Measurements from ENCODE around the gene CTTNBP2. TPM values are rescaled to one million over a fixed set of nuclear protein-coding genes. Genes with fewer than 3 reads are reported as not detected.

CTTNBP2 gene
- total RNA-seq, 1 experiment from 2014 or later: 0.38 TPM

DNA sequence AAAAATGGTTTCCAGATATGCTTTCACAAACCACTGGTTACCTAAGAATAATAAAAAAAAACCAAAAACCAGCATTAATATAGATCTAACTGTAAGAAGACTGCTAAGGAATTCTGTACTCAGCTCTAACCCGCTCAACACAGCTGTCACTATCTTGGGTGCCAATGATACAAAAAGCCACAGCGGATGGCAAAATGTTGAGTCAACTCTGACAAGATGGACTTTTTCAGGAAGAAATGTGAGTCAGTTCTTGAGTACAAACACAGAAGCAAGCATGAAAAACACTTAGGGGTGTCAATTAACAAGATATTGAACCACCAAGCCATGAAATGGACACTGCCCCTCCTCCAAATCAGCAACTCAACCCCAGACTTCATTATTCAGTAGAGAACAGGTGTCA, 55.0 kb downstream of the CTTNBP2 start:
- Histone ChIP-seq H3K4me1 (no peaks in the 10 kb centered on the region), H3K27ac (no peak overlapping the region), H3K4me3 (no peak overlapping the region), H3K36me3 (no peaks in the 10 kb centered on the region), H3K9me3 (replicated peaks) (no peaks in the 10 kb centered on the region), H3K27me3 (peaks cover 4% of the 10 kb centered on the region; the same call in 1 of the 2 replicates)
- no peak for DNase-seq

- Histone ChIP-seq H3K9me3 (replicated peaks) (no peaks in the 10 kb centered on the region), H3K27me3 (peaks cover 7% of the 10 kb centered on the region; the same call in 1 of the 2 replicates), H3K27ac (no peak overlapping the region), H3K36me3 (no peaks in the 10 kb centered on the region), H3K4me3 (no peak overlapping the region), H3K4me1 (no peaks in the 10 kb centered on the region)
- no peak for DNase-seq
These were observed 56.5 kb downstream of the CTTNBP2 start for GRCh38 chr7:117816727-117817126.

GRCh38 chr7:117811696-117812095, 61.5 kb downstream of the CTTNBP2 start:
- H3K4me3 ChIP-seq: no peak overlapping the region
- H3K27me3 ChIP-seq: peaks cover 7% of the 10 kb centered on the region; the same call in 1 of the 2 replicates
- DNase-seq: no peak
- H3K27ac ChIP-seq: no peak overlapping the region
- H3K36me3 ChIP-seq: no peaks in the 10 kb centered on the region
- no peaks in the 10 kb centered on the region for H3K4me1 ChIP-seq
- H3K9me3 ChIP-seq (replicated peaks): no peaks in the 10 kb centered on the region

- H3K27me3 ChIP-seq: peaks cover 7% of the 10 kb centered on the region; the same call in 1 of the 2 replicates
- H3K9me3 ChIP-seq (replicated peaks): no peaks in the 10 kb centered on the region
- no peak overlapping the region for H3K4me3 ChIP-seq
- no peak overlapping the region for H3K27ac ChIP-seq
- no peaks in the 10 kb centered on the region for H3K4me1 ChIP-seq
- no peaks in the 10 kb centered on the region for H3K36me3 ChIP-seq
- DNase-seq: no peak
These were observed 62.4 kb downstream of the CTTNBP2 start for GRCh38 chr7:117810642-117811512.

- no peak for DNase-seq
- Histone ChIP-seq H3K9me3 (replicated peaks) (no peaks in the 10 kb centered on the region), H3K36me3 (no peaks in the 10 kb centered on the region), H3K27me3 (peaks cover 5% of the 10 kb centered on the region; the same call in 1 of the 2 replicates), H3K4me1 (no peaks in the 10 kb centered on the region), H3K27ac (no peak overlapping the region), H3K4me3 (no peak overlapping the region)
These were observed 63.3 kb downstream of the CTTNBP2 start for GRCh38 chr7:117809958-117810357.

GRCh38 chr7:117808910-117809705, 64.1 kb downstream of the CTTNBP2 start:
- H3K4me3 ChIP-seq: no peak overlapping the region
- H3K27ac ChIP-seq: no peak overlapping the region
- no peaks in the 10 kb centered on the region for H3K36me3 ChIP-seq
- H3K4me1 ChIP-seq: no peaks in the 10 kb centered on the region
- no peak for DNase-seq
- H3K27me3 ChIP-seq: 0 out of 2 replicates have a peak, but pooled peaks cover 3% of the 10 kb centered on the region
- no peaks in the 10 kb centered on the region for H3K9me3 ChIP-seq (replicated peaks)

GRCh38 chr7:117808341-117808757, 64.9 kb downstream of the CTTNBP2 start:
- no peak overlapping the region for H3K4me3 ChIP-seq
- 0 out of 2 replicates have a peak, but pooled peaks cover 3% of the 10 kb centered on the region for H3K27me3 ChIP-seq
- DNase-seq: no peak
- no peak overlapping the region for H3K27ac ChIP-seq
- no peaks in the 10 kb centered on the region for H3K9me3 ChIP-seq (replicated peaks)
- H3K36me3 ChIP-seq: no peaks in the 10 kb centered on the region
- H3K4me1 ChIP-seq: no peaks in the 10 kb centered on the region

- Histone ChIP-seq H3K4me3 (no peak overlapping the region), H3K36me3 (no peaks in the 10 kb centered on the region), H3K27me3 (0 out of 2 replicates have a peak, but pooled peaks cover 3% of the 10 kb centered on the region), H3K27ac (no peak overlapping the region), H3K9me3 (replicated peaks) (no peaks in the 10 kb centered on the region), H3K4me1 (no peaks in the 10 kb centered on the region)
- no peak for DNase-seq
These were observed 65.6 kb downstream of the CTTNBP2 start for GRCh38 chr7:117807676-117808075.

DNA sequence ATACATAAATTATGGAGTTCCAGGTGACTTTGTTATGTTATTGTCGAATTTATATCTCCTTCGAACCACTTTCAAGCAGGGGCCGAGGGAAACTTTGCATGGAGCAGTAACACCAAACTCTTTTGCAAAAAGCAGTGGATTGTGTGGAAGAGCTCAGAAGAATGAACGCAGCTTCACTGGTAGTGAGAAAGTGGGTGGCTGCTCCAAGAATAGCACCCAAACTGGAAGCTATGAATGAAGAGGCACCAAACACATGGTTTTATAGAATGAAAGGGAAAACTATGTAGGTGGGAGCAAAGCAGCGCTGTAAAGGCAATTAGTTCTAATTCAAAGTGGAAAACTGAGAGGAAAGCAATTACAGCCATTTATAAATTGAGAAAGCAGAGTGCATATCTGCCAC, 67.2 kb downstream of the CTTNBP2 start:
- no peak for DNase-seq
- Histone ChIP-seq H3K4me1 (no peaks in the 10 kb centered on the region), H3K4me3 (no peak overlapping the region), H3K27me3 (no peaks in the 10 kb centered on the region), H3K27ac (no peak overlapping the region), H3K9me3 (replicated peaks) (no peaks in the 10 kb centered on the region), H3K36me3 (no peaks in the 10 kb centered on the region)

DNA sequence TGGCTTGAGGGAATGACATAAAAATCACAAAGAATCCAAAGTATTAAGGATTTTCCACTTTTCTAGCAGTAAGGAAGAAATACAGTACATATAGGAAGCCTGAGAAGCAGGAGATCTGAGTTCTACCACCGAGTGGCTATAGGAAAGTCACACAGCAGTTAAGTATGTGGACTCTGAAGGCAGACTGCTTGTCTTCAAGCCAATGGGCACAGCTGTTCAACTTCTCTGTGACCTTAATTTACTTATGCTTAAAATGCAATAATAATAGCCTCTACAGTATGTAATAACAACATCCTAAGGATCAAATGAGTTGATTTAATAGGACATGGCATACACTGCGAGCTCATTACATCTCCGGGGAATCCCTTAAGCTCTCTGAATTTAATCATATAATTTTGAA, 68.0 kb downstream of the CTTNBP2 start:
- Histone ChIP-seq H3K27me3 (no peaks in the 10 kb centered on the region), H3K9me3 (replicated peaks) (no peaks in the 10 kb centered on the region), H3K4me1 (no peaks in the 10 kb centered on the region), H3K4me3 (no peak overlapping the region), H3K36me3 (no peaks in the 10 kb centered on the region), H3K27ac (no peak overlapping the region)
- DNase-seq: no peak

- H3K4me1 ChIP-seq: no peaks in the 10 kb centered on the region
- no peak overlapping the region for H3K4me3 ChIP-seq
- no peaks in the 10 kb centered on the region for H3K27me3 ChIP-seq
- DNase-seq: no peak
- H3K36me3 ChIP-seq: no peaks in the 10 kb centered on the region
- no peak overlapping the region for H3K27ac ChIP-seq
- no peaks in the 10 kb centered on the region; the same call in 1 of the 2 replicates for H3K9me3 ChIP-seq (replicated peaks)
These were observed 69.8 kb downstream of the CTTNBP2 start for GRCh38 chr7:117803476-117803875.

- Histone ChIP-seq H3K36me3 (no peaks in the 10 kb centered on the region), H3K4me1 (no peaks in the 10 kb centered on the region), H3K4me3 (no peak overlapping the region), H3K27me3 (no peaks in the 10 kb centered on the region), H3K27ac (no peak overlapping the region), H3K9me3 (replicated peaks) (no peaks in the 10 kb centered on the region; the same call in 1 of the 2 replicates)
- no peak for DNase-seq
These were observed 70.6 kb downstream of the CTTNBP2 start for GRCh38 chr7:117802660-117803059.

- H3K36me3 ChIP-seq: no peaks in the 10 kb centered on the region
- no peak for DNase-seq
- H3K4me1 ChIP-seq: no peaks in the 10 kb centered on the region
- H3K4me3 ChIP-seq: no peak overlapping the region
- H3K27me3 ChIP-seq: peaks cover 3% of the 10 kb centered on the region; the same call in 1 of the 2 replicates
- H3K27ac ChIP-seq: no peak overlapping the region
- H3K9me3 ChIP-seq (replicated peaks): no peaks in the 10 kb centered on the region; the same call in 1 of the 2 replicates
These were observed 72.4 kb downstream of the CTTNBP2 start for GRCh38 chr7:117800841-117801240.

DNA sequence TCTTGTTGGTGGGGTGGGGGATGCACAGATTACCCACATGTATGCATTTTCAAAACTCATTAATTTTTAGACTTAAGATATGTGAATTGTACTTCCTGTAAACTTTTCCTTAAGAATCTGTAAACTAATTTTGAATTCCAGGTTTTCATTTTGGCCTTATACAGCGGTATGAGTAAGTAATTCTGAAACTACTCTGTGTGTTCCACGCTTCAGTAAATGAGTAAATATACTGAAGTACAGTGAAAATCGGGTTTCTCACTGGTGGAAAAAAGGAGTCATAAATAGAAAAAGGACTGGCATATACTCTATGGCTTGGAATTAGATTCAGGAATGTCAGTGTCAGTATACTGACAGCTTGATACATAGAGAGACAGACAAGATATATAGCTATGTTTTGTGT, 72.8 kb downstream of the CTTNBP2 start:
- no peaks in the 10 kb centered on the region; the same call in 1 of the 2 replicates for H3K9me3 ChIP-seq (replicated peaks)
- H3K27me3 ChIP-seq: peaks cover 7% of the 10 kb centered on the region; the same call in 1 of the 2 replicates
- H3K27ac ChIP-seq: no peak overlapping the region
- no peak overlapping the region for H3K4me3 ChIP-seq
- H3K36me3 ChIP-seq: no peaks in the 10 kb centered on the region
- no peaks in the 10 kb centered on the region for H3K4me1 ChIP-seq
- DNase-seq: no peak

DNA sequence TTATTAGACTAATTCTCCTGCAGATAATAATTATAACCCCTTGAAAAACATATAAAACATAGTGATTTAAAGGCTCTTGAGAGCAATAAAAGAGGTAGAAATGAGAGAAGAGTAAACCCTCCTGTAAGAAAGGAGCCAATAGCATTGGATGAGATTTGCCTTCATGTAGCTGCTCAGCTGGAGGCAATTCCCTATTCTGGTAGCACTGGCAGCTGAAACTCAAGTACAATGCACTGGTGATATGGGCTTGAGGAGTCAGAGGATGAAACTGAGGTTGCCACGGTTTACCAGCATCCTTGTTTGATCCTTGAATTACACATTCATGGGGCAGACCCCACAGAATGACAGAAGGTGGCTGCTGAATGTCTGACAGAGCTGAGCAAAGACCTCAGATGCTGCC, 76.4 kb downstream of the CTTNBP2 start:
- Histone ChIP-seq H3K36me3 (no peaks in the 10 kb centered on the region), H3K27ac (no peak overlapping the region), H3K4me3 (no peak overlapping the region), H3K9me3 (replicated peaks) (no peaks in the 10 kb centered on the region; the same call in 1 of the 2 replicates), H3K4me1 (no peaks in the 10 kb centered on the region), H3K27me3 (peaks cover 15% of the 10 kb centered on the region)
- no peak for DNase-seq

All from SJCRH30 (cell line).